Hepatocyte (in vitro differentiated cells): ENCODE measurements around the gene DPP10. TPM values are rescaled to one million over a fixed set of nuclear protein-coding genes. Genes with fewer than 3 reads are reported as not detected.

Source experiments
- DNase-seq: peaks from one replicate; pipeline ENCODE4 v3.0.0-alpha.2; 2016; ENCODE audit warnings: low spot score
- H2AFZ ChIP-seq: fragments of 200-600 bp; sonication (generic); 2 replicates; pipeline ENCODE4 v1.6.0; 2016; ENCODE audit warnings: antibody characterized with exemption, mild to moderate bottlenecking
- H3K27ac ChIP-seq: fragments of 200-600 bp; sonication (generic); 2 replicates; pipeline ENCODE4 v1.5.1; 2016; ENCODE audit warnings: mild to moderate bottlenecking
- H3K27me3 ChIP-seq: fragments of 200-600 bp; sonication (generic); 2 replicates; pipeline ENCODE4 v1.6.1; 2016
- H3K36me3 ChIP-seq: fragments of 200-600 bp; sonication (generic); replicated peaks from 2 replicates; pipeline ENCODE4 v1.5.1; 2016; ENCODE audit warnings: low read depth; ENCODE audit not compliant: insufficient read depth
- H3K4me1 ChIP-seq: fragments of 200-600 bp; sonication (generic); 2 replicates; pipeline ENCODE4 v1.5.1; 2016; ENCODE audit warnings: mild to moderate bottlenecking, moderate library complexity; ENCODE audit not compliant: insufficient read depth
- H3K4me2 ChIP-seq: fragments of 200-600 bp; sonication (generic); 2 replicates; pipeline ENCODE4 v1.6.0; 2016
- H3K4me3 ChIP-seq: fragments of 200-600 bp; sonication (generic); 2 replicates; pipeline ENCODE4 v1.5.1; 2016; ENCODE audit warnings: mild to moderate bottlenecking
- H3K79me2 ChIP-seq: fragments of 200-600 bp; sonication (generic); 2 replicates; pipeline ENCODE4 v1.6.0; 2017; ENCODE audit warnings: mild to moderate bottlenecking
- H3K9me2 ChIP-seq: fragments of 200-600 bp; sonication (generic); replicated peaks from 2 replicates; pipeline ENCODE4 v1.6.0; 2017; ENCODE audit warnings: mild to moderate bottlenecking; ENCODE audit not compliant: insufficient read depth
- H3K9me3 ChIP-seq: fragments of 200-600 bp; sonication (generic); 2 replicates; pipeline ENCODE4 v1.5.1; 2016; ENCODE audit warnings: low read depth, mild to moderate bottlenecking
- H4K20me1 ChIP-seq: fragments of 200-600 bp; sonication (generic); 2 replicates; pipeline ENCODE4 v1.6.0; 2016; ENCODE audit warnings: mild to moderate bottlenecking; ENCODE audit not compliant: insufficient read depth, poor library complexity, severe bottlenecking
- EZH2 ChIP-seq: fragments of 200-600 bp; sonication (generic); IDR thresholded peaks from 2 replicates; pipeline ENCODE4 v1.6.1; 2016; ENCODE audit warnings: antibody characterized with exemption, mild to moderate bottlenecking, borderline replicate concordance
- EZH2phosphoT487 ChIP-seq: fragments of 200-600 bp; sonication (generic); IDR thresholded peaks from one replicate; pipeline ENCODE4 v1.6.1; 2018; ENCODE audit warnings: antibody characterized with exemption, mild to moderate bottlenecking, low read depth, moderate library complexity; ENCODE audit not compliant: unreplicated experiment, severe bottlenecking
- WGBS: methylation state at CpG from one replicate; pipeline ENCODE4 v1.1.6; 2016; ENCODE audit warnings: low lambda C conversion rate; ENCODE audit errors: missing lambda C conversion rate; 5-methylcytosine and 5-hydroxymethylcytosine counted together
- polyA plus RNA-seq: library from polyadenylated mRNA; unstranded; fragments of >200 nt; fragmentation: Nextera tagmentation; extraction: Ambion mirVana; gene quantifications from 2 replicates; pipeline ENCODE4 v1.2.1, GENCODE V29; 2016
- total RNA-seq: library from RNA; depleted of rRNA; stranded (reverse); fragments of >200 nt; gene quantifications from 2 replicates; pipeline ENCODE4 v1.2.3, GENCODE V29; 2014
- TF ChIP-seq, protein P1 (sequence below): fragments of 200-600 bp; sonication (generic); IDR thresholded peaks from 2 replicates; pipeline ENCODE4 v1.5.1; 2016; ENCODE audit warnings: antibody characterized with exemption, mild to moderate bottlenecking; ENCODE audit not compliant: poor library complexity

DPP10 gene
- total and polyA plus RNA-seq, 2 experiments from 2014 or later = 5.0 to 15.7 TPM

GRCh38 chr2:114472726-114473125, 30.3 kb downstream of the DPP10 start:
- H3K4me3 ChIP-seq = no peak overlapping the region
- no peak overlapping the region for H3K4me2 ChIP-seq
- no peak overlapping the region for H3K27ac ChIP-seq
- H4K20me1 ChIP-seq = no peaks in the 10 kb centered on the region
- 77% methylated on average over 1 of the region's 1 CpG for WGBS
- H2AFZ ChIP-seq = no peak overlapping the region
- no peaks in the 10 kb centered on the region for H3K4me1 ChIP-seq
- H3K79me2 ChIP-seq = no peaks in the 10 kb centered on the region
- no peaks in the 10 kb centered on the region for H3K9me3 ChIP-seq
- TF ChIP-seq, protein P1, sequence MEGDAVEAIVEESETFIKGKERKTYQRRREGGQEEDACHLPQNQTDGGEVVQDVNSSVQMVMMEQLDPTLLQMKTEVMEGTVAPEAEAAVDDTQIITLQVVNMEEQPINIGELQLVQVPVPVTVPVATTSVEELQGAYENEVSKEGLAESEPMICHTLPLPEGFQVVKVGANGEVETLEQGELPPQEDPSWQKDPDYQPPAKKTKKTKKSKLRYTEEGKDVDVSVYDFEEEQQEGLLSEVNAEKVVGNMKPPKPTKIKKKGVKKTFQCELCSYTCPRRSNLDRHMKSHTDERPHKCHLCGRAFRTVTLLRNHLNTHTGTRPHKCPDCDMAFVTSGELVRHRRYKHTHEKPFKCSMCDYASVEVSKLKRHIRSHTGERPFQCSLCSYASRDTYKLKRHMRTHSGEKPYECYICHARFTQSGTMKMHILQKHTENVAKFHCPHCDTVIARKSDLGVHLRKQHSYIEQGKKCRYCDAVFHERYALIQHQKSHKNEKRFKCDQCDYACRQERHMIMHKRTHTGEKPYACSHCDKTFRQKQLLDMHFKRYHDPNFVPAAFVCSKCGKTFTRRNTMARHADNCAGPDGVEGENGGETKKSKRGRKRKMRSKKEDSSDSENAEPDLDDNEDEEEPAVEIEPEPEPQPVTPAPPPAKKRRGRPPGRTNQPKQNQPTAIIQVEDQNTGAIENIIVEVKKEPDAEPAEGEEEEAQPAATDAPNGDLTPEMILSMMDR = no peak
- TF ChIP-seq EZH2 (no peak), EZH2phosphoT487 (no peak)
- no peaks in the 10 kb centered on the region for H3K36me3 ChIP-seq
- no peaks in the 10 kb centered on the region for H3K27me3 ChIP-seq
- H3K9me2 ChIP-seq = no peaks in the 10 kb centered on the region
- no peak for DNase-seq

DNA sequence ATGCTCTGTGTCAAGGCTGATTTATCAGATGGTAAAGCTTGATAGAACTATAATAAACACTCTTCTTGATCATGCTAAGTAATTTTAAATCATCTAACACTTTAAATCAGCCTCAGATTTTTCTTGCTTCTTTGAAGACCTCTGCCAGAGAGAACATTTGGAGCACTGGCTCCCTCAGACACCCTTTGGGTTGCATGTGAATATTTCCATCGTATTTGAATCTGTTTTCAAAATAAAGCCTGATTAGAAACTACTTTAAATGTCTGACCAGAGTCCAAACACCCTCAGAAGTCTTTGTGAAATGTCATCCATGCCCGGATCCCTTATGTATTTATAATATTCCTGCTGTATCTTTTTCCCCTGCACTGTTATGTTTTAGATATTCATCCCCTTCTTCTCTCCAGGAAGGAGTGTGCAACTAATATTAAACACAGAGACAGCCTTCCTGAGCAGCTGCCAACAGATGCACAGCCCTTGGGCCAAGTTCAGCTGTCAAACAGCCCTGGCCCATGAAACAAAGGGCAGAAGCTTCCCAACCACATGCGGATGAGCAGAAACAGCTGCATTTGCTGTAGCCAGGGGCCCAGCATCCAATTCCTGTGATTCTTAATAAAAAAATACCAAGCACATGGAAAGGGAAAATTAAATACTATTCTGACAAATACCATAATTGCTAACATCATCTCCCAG, 46.5 kb downstream of the DPP10 start:
- Histone ChIP-seq H3K4me2 (no peak overlapping the region), H3K9me3 (no peaks in the 10 kb centered on the region), H3K27me3 (no peaks in the 10 kb centered on the region), H3K4me1 (no peaks in the 10 kb centered on the region), H4K20me1 (no peaks in the 10 kb centered on the region), H3K79me2 (no peaks in the 10 kb centered on the region), H2AFZ (no peak overlapping the region), H3K27ac (no peak overlapping the region), H3K36me3 (no peaks in the 10 kb centered on the region), H3K4me3 (no peak overlapping the region), H3K9me2 (no peaks in the 10 kb centered on the region)
- no peak for DNase-seq
- 83% methylated on average over 3 of the region's 3 CpGs for WGBS
- TF ChIP-seq EZH2 (no peak), EZH2phosphoT487 (no peak)
- TF ChIP-seq, protein P1 = no peak

DNA sequence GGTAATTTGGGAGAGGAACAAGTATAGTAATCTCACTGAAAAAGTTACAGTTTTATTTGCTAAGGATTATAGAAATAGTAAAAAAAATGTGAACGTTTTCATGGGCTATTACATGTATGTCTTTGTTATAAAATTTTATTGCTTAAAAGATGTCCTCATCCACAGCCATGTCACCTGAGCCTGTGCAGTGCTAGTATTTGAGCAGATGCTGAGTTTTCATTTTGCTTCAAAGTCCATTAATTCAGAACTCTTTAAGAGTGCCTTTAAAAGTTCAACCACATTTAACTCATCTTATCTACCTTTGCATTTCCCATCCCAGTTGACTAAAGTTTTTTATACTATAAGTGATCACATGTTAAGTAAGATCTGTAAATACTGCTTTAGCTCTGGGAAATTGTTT, 52.6 kb downstream of the DPP10 start:
- Histone ChIP-seq H3K27ac (no peak overlapping the region), H3K27me3 (no peaks in the 10 kb centered on the region), H3K4me3 (no peak overlapping the region), H3K4me1 (no peaks in the 10 kb centered on the region), H3K9me2 (no peaks in the 10 kb centered on the region), H2AFZ (no peak overlapping the region), H3K4me2 (no peak overlapping the region), H3K36me3 (no peaks in the 10 kb centered on the region), H3K9me3 (no peaks in the 10 kb centered on the region), H3K79me2 (no peaks in the 10 kb centered on the region), H4K20me1 (no peaks in the 10 kb centered on the region)
- DNase-seq = no peak
- TF ChIP-seq EZH2 (no peak), EZH2phosphoT487 (no peak)
- TF ChIP-seq, protein P1 = no peak
- 27% methylated on average over 1 of the region's 1 CpG for WGBS
